ENCODE results near the gene PSMB2.

Gene PSMB2

GRCh38 chr1:35644204-35644603, 2.9 kb upstream of the PSMB2 start:
- no peak for DNase-seq (ENCODE audit: low read depth in 1 of 2, low spot score in 1 of 2)

GRCh38 chr1:35642471-35642955, 1.2 kb upstream of the PSMB2 start:
- DNase-seq (ENCODE audit: low read depth in 1 of 2, low spot score in 1 of 2), result no peak

- no peak for DNase-seq (ENCODE audit: low read depth in 1 of 2, low spot score in 1 of 2)
These were observed 720 bp downstream of the PSMB2 start for GRCh38 chr1:35640380-35641232.

- no peak for DNase-seq (ENCODE audit: low read depth in 1 of 2, low spot score in 1 of 2)
These were observed 3.9 kb downstream of the PSMB2 start for GRCh38 chr1:35637401-35637809.

- no peak for DNase-seq (ENCODE audit: low read depth in 1 of 2, low spot score in 1 of 2)
These were observed 7.8 kb downstream of the PSMB2 start for GRCh38 chr1:35633547-35633946.

GRCh38 chr1:35631396-35631795, 9.9 kb downstream of the PSMB2 start:
- DNase-seq (ENCODE audit: low read depth in 1 of 2, low spot score in 1 of 2), result no peak

GRCh38 chr1:35629051-35629450, 12.3 kb downstream of the PSMB2 start:
- no peak for DNase-seq (ENCODE audit: low read depth in 1 of 2, low spot score in 1 of 2)

- no peak for DNase-seq (ENCODE audit: low read depth in 1 of 2, low spot score in 1 of 2)
These were observed 17.5 kb downstream of the PSMB2 start for GRCh38 chr1:35623832-35624231.

- no peak for DNase-seq (ENCODE audit: low read depth in 1 of 2, low spot score in 1 of 2)
These were observed 18.7 kb downstream of the PSMB2 start for GRCh38 chr1:35622510-35623178.

GRCh38 chr1:35619237-35620121, 21.8 kb downstream of the PSMB2 start:
- DNase-seq (ENCODE audit: low read depth in 1 of 2, low spot score in 1 of 2), result no peak

GRCh38 chr1:35615440-35615839, 25.9 kb downstream of the PSMB2 start:
- no peak for DNase-seq (ENCODE audit: low read depth in 1 of 2, low spot score in 1 of 2)

GRCh38 chr1:35611655-35612054, 29.7 kb downstream of the PSMB2 start:
- DNase-seq (ENCODE audit: low read depth in 1 of 2, low spot score in 1 of 2), result no peak

- DNase-seq (ENCODE audit: low read depth in 1 of 2, low spot score in 1 of 2), result no peak
These were observed 35.5 kb downstream of the PSMB2 start for GRCh38 chr1:35605867-35606182.

GRCh38 chr1:35605071-35605866, 36.1 kb downstream of the PSMB2 start:
- DNase-seq (ENCODE audit: low read depth in 1 of 2, low spot score in 1 of 2), result no peak

- no peak for DNase-seq (ENCODE audit: low read depth in 1 of 2, low spot score in 1 of 2)
These were observed 37.4 kb downstream of the PSMB2 start for GRCh38 chr1:35603941-35604340.

- no peak for DNase-seq (ENCODE audit: low read depth in 1 of 2, low spot score in 1 of 2)
These were observed 37.9 kb downstream of the PSMB2 start for GRCh38 chr1:35603468-35603867.

- no peak for DNase-seq (ENCODE audit: low read depth in 1 of 2, low spot score in 1 of 2)
These were observed 40.7 kb downstream of the PSMB2 start for GRCh38 chr1:35600593-35600992.

- DNase-seq (ENCODE audit: low read depth in 1 of 2, low spot score in 1 of 2), result no peak
These were observed 41.9 kb downstream of the PSMB2 start for GRCh38 chr1:35599411-35599810.

- no peak for DNase-seq (ENCODE audit: low read depth in 1 of 2, low spot score in 1 of 2)
These were observed 42.4 kb downstream of the PSMB2 start for GRCh38 chr1:35598895-35599294.

- DNase-seq (ENCODE audit: low read depth in 1 of 2, low spot score in 1 of 2), result no peak
These were observed 43.5 kb downstream of the PSMB2 start for GRCh38 chr1:35597870-35598269.

GRCh38 chr1:35595684-35596083, 45.6 kb downstream of the PSMB2 start:
- DNase-seq (ENCODE audit: low read depth in 1 of 2, low spot score in 1 of 2), result no peak

Measured in activated CD4-positive, alpha-beta T cell treated with anti-CD3 and anti-CD28 coated beads, Interleukin-2, amount 50 U/mL, for 24 hours (primary cell).